HG02623 (cell line): Measurements from ENCODE around the gene OFD1.

Source experiments
- ATAC-seq: cut with Tn5 transposase; IDR thresholded peaks from one replicate; pipeline ENCODE4 v1.9.1; 2021; ENCODE audit warnings: moderate library complexity; ENCODE audit not compliant: unreplicated experiment

The OFD1 gene

GRCh38 chrX:13734278-13735172 is at the start of gene OFD1, which contains the start of gene TRAPPC2:
OFD1 (plus strand) TSS chrX:13734748; CDS start chrX:13735072, 324 bp downstream.
TRAPPC2 (minus strand) TSS chrX:13734620; CDS start chrX:13719963, 14,657 bp downstream.
- ATAC-seq = peak; percentile 87

GRCh38 chrX:13685126-13685763 is 49.3 kb upstream of the OFD1 start:
- ATAC-seq = no peak

- ATAC-seq = no peak
Measured at GRCh38 chrX:13687203-13687602, 47.3 kb upstream of the OFD1 start.

- no peak for ATAC-seq
Measured at GRCh38 chrX:13688384-13688957, 46.1 kb upstream of the OFD1 start.

- peak; percentile 71 for ATAC-seq
Measured at GRCh38 chrX:13688958-13689740, 45.4 kb upstream of the OFD1 start, which contains the start of gene RAB9A. RAB9A (plus strand) TSS chrX:13689128; CDS start chrX:13708747, 19,619 bp downstream.

DNA sequence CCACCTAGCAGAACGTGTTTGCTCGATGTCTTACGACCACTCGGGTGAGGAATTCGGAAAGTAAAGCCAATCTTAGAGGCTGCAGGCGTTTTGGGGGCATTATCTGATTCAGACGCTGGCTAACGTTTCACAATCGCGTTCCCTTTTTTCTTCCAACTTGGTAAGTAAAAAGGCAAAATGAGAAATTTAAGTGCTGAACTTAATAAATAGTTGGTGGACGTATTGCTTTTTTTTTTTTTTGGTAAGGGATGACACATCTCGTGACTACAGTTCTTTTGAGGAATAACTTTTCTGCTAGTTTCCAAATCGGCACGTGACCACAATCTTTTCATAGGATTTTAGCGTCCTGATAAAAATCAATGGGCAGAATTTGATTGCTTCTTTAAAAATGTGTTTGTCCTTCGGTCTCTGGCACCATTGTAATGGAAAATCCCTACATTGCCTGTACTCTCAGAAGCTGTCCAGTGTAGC is 44.8 kb upstream of the OFD1 start:
- ATAC-seq = no peak

DNA sequence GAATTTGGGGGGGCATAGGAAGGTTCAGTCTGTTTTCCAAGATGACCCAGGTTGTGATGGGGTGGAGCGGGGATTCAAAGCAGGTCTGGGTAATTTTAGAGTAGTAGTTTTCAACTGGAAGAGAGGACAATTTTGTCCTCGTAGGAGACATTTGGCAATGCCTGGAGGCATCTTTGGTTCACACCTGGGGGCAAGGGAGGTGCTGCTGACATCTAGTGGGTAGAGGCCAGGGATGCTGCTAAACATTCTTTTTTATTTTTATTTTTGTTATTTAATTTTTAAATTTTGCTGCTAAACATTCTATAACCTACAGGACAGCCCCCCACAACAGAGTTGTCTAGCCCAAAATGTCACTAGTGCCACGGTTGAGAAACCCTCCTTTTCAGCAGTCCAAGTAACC is 43.7 kb upstream of the OFD1 start:
- no peak for ATAC-seq

DNA sequence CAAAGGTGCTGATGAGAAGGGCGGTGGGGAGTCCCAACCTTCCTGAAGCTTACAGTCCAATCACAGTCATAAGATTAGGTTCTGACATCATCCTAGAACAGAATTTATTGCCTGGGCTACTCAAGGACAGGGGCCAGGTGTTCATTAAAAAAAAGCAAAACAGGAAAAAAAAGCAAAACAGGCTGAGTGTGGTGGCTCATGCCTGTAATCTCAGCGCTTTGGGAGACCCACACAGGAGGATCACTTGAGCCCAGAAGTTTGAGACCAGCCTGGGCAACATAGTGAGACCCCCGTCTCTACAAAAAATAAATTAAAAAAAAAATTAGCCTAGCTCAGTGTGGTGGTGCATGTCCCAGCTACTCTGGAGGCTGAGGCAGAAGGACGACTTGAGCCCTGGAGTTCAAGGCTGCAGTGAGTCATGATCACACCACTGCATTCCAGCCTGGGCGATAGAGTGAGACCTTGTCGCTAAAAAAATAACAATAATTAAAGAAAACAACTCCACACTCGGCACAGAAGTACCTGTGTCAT is 42.6 kb upstream of the OFD1 start:
- no peak for ATAC-seq

- ATAC-seq = no peak
Measured at GRCh38 chrX:13692771-13693231, 41.7 kb upstream of the OFD1 start.

DNA sequence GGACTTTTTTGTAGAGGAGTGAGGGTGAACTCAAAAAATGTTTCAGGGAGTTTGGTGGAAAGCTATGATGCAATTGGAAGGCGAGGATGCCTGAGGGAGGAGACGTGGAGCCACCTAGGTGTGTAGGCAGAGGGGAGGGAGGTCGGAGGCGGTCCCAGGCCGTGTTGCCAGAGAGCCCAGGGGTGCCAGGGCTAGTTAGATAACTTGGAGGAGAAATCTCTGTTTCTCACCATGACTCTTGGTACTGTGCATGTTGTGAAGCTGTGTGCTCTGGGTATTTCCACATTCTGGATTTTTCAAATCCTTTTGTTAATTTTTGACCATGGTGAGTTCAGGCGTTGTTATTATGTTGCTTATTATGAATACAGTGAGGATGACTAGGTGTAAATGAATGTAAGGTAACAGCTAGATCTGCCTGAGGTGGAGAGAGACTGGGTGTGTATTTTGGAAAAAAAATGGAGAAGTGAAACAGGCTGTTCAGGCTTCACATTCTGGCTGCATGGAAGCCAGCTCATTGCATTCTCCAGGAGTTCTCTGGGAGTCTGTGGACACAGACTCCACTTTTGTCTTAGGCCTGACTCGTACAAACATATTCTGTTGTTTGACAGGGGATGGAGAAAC is 41.1 kb upstream of the OFD1 start:
- no peak for ATAC-seq

DNA sequence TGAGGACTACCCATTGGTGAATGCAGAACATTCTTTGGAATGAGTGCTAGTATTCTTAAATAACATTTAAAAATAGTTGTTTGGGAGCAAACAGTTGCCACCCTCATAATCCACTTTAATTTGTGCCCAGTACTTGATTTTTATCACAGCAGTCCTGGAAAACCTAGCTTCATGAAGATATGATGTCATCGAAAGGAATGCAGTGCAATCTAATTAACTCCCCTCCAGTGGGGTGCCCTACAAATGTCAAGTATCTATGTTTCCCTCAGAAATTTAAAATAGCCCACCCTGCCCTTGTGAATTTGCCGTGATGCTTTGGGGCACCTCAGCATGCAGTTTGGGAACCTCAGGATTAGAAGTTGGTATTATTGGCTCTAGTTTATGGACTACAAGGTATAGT is 40.2 kb upstream of the OFD1 start:
- ATAC-seq = no peak

DNA sequence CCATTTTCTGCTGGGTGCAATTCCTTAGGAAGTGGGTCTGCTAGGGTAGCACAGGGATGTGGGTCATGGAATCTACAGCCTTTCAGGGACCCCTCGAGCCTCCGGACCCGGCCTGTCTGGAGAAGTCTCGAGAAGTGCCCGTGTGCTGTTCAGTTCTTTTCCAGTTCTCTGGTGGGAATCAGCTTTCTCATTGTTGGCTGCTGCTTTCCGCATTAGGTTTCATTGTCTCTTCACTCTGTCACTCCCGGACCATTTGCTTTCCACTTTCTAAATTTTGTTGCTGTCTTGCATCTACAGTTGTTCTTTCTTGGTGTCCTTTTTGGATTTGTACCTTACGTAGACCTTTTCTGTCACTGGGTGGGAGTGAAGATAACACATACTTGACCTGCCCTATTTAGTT is 39.6 kb upstream of the OFD1 start:
- ATAC-seq = no peak

DNA sequence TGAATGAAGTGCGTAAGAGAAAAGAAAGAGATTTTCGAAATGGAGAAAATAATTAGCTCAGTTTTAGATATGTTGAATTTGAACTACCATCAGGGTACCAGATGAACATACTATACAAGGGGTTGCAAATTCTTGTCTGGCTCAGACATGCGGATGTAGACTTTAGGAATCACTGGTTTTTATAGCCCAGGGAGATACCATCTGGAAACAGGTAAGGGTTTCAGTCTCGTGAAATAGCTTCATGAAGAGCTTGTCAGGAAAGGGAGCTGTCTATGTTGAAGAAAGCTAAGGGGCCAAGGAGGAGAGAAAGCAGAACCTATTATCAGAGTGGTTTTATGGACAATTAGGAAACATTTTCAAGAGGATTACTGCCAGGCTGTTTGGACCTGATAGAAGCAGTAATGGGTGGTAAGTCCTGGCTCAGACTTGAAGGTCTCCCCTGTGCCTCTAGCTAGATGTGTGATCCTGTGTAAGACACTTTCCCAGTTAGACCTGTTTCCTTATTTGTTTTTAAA is 38.9 kb upstream of the OFD1 start:
- ATAC-seq = no peak

DNA sequence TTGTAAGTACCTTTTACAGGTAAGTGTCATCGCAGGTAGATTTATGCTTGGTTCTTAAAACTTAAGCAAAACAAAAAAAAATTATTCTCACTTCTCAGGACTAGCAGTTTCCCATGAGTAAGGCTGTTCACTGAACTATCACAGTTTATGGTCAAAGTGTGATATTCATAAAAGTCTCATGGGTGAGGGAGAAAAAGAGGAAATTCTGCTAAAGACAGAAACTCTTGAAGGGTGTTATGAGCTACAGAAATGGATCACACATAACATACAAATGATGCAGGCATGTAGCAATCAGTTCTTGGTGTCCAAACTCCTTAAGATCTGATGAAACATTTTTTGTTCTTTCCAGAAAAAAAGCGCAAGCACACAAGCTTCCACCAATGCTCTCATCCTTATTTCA is 37.1 kb upstream of the OFD1 start:
- no peak for ATAC-seq

- no peak for ATAC-seq
Measured at GRCh38 chrX:13697976-13698375, 36.6 kb upstream of the OFD1 start.

DNA sequence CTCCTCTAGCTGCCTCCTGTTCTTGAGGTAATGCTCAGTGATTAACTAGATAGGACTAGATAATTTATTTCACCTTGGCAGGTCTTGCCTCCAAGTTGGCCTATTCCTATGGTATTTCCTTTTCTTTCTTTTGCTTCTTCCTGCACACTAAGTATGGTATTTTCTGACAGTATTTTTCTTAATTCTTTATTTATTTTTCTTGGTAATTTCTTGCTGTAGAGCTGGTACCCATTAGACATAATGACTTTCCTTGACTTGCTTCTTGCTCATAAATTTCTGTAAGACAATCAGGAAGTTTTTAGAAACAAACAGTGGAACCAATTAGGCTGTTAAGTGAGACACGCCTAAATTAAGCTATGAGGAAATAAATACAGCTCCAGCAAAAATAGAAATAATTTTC is 36.1 kb upstream of the OFD1 start:
- ATAC-seq = no peak

DNA sequence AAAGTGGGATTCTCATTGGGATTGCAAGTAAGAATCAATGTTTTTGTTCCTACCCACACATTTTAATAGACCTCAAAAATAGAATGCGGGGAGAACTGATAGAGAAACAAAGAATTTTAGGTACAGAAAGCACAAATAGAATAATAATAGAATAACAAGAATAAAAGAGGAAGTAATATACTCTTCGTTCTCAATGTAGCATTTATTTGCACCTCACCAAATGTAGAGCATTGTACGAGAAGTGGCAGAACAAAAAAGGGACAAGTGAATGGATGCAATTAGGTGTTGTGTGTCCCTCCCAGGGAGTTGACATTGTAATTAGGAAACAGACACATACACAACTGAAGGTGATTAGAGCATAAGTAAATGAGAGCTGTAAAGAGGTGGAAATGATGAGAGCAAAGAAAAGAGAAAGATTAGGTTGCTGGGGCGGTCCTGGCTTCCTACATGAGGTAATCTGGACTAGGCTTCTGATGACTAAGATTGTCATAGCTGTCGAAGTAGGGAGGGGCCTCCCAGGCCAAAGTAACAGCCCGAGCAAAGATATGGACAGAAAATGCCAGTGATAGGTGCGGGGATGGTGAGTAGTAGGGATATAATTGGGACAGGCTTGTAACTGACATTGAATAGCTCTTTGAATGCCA is 35.2 kb upstream of the OFD1 start:
- ATAC-seq = peak; percentile 60

GRCh38 chrX:13700380-13700779 is 34.2 kb upstream of the OFD1 start:
- no peak for ATAC-seq

DNA sequence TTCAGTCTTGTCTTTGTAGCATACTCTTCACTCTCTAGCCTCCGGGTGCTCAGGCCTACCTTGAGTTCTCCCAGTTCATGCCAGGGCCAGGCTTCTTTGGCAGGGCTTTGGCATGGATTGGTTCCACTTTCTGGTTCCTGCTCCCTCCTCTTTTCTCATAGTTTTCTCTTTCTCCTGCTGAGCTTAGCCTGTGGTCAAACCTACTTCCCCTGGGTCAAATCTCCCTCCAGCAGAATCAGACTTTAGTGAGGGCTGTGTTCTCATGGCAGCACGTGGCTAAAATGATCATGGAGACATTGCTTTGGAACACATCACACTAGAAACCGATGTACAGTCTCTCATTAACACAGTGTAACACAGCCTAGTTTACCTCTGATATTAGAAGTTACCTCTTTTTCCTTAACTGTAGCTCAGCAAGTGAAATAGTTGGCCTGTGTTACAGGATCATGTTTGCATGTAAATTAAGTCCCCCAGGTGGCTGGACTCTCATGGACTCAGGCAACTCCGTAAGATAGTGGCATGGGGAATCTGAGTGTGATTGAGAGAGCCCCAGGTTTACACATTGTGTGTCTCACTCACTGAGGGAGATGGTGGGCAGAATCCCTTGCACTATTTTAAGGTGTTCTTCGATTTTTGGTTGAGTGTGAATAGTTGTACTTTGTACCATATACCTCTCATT is 32.3 kb upstream of the OFD1 start:
- ATAC-seq = no peak
